Brain microvascular endothelial cell (primary cell): ENCODE results near the gene RAMP1.
A peak's percentile ranks its signal among the peaks of the same experiment; 100 is the strongest.
"Not testable (repeated sequence)": the region's sequence is repeated elsewhere in the genome, so short reads cannot be mapped to it uniquely, and the experiment has no call there.

Source experiments
- DNase-seq: peaks from one replicate; pipeline ENCODE4 v3.0.0-alpha.2; 2020
- H3K27ac ChIP-seq: fragments of 250-450 bp; sonication (Bioruptor Pico); 2 replicates; pipeline ENCODE4 v1.5.1; 2020; ENCODE audit warnings: mild to moderate bottlenecking, moderate library complexity
- H3K27me3 ChIP-seq: fragments of 250-450 bp; sonication (Bioruptor Pico); replicated peaks from 2 replicates; pipeline ENCODE4 v1.5.1; 2020; ENCODE audit warnings: mild to moderate bottlenecking
- H3K36me3 ChIP-seq: fragments of 250-450 bp; sonication (Bioruptor Pico); replicated peaks from 2 replicates; pipeline ENCODE4 v1.5.1; 2020; ENCODE audit warnings: mild to moderate bottlenecking
- H3K4me3 ChIP-seq: 2 replicates; pipeline ENCODE4 v1.5.1; 2011; ENCODE audit warnings: low read depth, mild to moderate bottlenecking, control low read depth, low read length, moderate library complexity
- CTCF ChIP-seq: IDR thresholded peaks from 2 replicates; pipeline ENCODE4 v1.5.1; 2011; ENCODE audit warnings: low read depth, mild to moderate bottlenecking, moderate library complexity, low read length, control low read depth, inconsistent platforms; ENCODE audit errors: missing control alignments
- in situ Hi-C: cut with HindIII; loops from 2 replicates; pipeline ENCODE4 v1.10.0; 2017; ENCODE audit warnings: low sequenced_read_pairs, low pct_ligation_motif_present

Gene RAMP1

GRCh38 chr2:237841051-237841450, 18.4 kb upstream of the RAMP1 start:
- Histone ChIP-seq H3K27me3 (no peaks in the 10 kb centered on the region), H3K4me3 (no peak overlapping the region), H3K36me3 (no peaks in the 10 kb centered on the region), H3K27ac (no peak overlapping the region)
- in situ Hi-C loops, result no loop called here
- TF ChIP-seq CTCF, result no peak
- no peak for DNase-seq

GRCh38 chr2:237848940-237849339, 10.5 kb upstream of the RAMP1 start:
- H3K36me3 ChIP-seq, DNase-seq, H3K27ac ChIP-seq, H3K4me3 ChIP-seq, in situ Hi-C loops, H3K27me3 ChIP-seq: not testable (repeated sequence)

GRCh38 chr2:237854295-237854694, 5.1 kb upstream of the RAMP1 start:
- TF ChIP-seq CTCF, result no peak
- peaks cover 12% of the 10 kb centered on the region for H3K27me3 ChIP-seq
- in situ Hi-C loops, result no loop called here
- no peak overlapping the region for H3K4me3 ChIP-seq
- DNase-seq, result no peak
- no peaks in the 10 kb centered on the region for H3K36me3 ChIP-seq
- H3K27ac ChIP-seq, result no peak overlapping the region

GRCh38 chr2:237857791-237858190, 1.6 kb upstream of the RAMP1 start:
- H3K27ac ChIP-seq, result no peak overlapping the region
- H3K4me3 ChIP-seq, result no peak overlapping the region
- no peaks in the 10 kb centered on the region for H3K36me3 ChIP-seq
- no peak for DNase-seq
- TF ChIP-seq CTCF, result no peak
- H3K27me3 ChIP-seq, result peaks cover 15% of the 10 kb centered on the region
- in situ Hi-C loops, result no loop called here

- peak; percentile 72 for DNase-seq
- no peaks in the 10 kb centered on the region for H3K36me3 ChIP-seq
- H3K27ac ChIP-seq, result no peak overlapping the region
- TF ChIP-seq CTCF, result peak; percentile 95
- no peak overlapping the region for H3K4me3 ChIP-seq
- in situ Hi-C loops, result no loop called here
- H3K27me3 ChIP-seq, result peaks cover 15% of the 10 kb centered on the region
Measured at GRCh38 chr2:237858294-237859081, 935 bp upstream of the RAMP1 start.

- in situ Hi-C loops, result no loop called here
Measured at GRCh38 chr2:237859082-237859433, 365 bp upstream of the RAMP1 start.

More at GRCh38 chr2:237859082-237859433, 365 bp upstream of the RAMP1 start:
- Histone ChIP-seq H3K27ac (no peak overlapping the region), H3K4me3 (peak overlapping the region; percentile 26), H3K27me3 (peaks cover 15% of the 10 kb centered on the region), H3K36me3 (no peaks in the 10 kb centered on the region)
- no peak for DNase-seq
- TF ChIP-seq CTCF, result no peak
